IPS DF 19.7 (cell line): ENCODE measurements around the gene SCTR.

Source experiments
- DNase-seq: peaks from one replicate; pipeline ENCODE4 v3.0.0-alpha.2; 2013; ENCODE audit warnings: low read depth, low spot score

SCTR gene

GRCh38 chr2:119523383-119523951 is 816 bp downstream of the SCTR start:
- no peak for DNase-seq

- no peak for DNase-seq
Measured at GRCh38 chr2:119522671-119523070, 1.6 kb downstream of the SCTR start.

GRCh38 chr2:119521433-119522050 is 2.7 kb downstream of the SCTR start:
- DNase-seq = no peak

GRCh38 chr2:119520696-119521432 is 3.4 kb downstream of the SCTR start:
- no peak for DNase-seq

GRCh38 chr2:119519057-119519408 is 5.2 kb downstream of the SCTR start:
- no peak for DNase-seq

GRCh38 chr2:119518401-119519056 is 5.8 kb downstream of the SCTR start:
- DNase-seq = no peak

GRCh38 chr2:119517433-119517832 is 6.8 kb downstream of the SCTR start:
- no peak for DNase-seq

GRCh38 chr2:119516121-119516520 is 8.2 kb downstream of the SCTR start:
- no peak for DNase-seq

- DNase-seq = no peak
Measured at GRCh38 chr2:119513832-119514231, 10.5 kb downstream of the SCTR start.

GRCh38 chr2:119512946-119513345 is 11.3 kb downstream of the SCTR start:
- no peak for DNase-seq

- DNase-seq = no peak
Measured at GRCh38 chr2:119511989-119512388, 12.3 kb downstream of the SCTR start.

- DNase-seq = no peak
Measured at GRCh38 chr2:119508756-119509155, 15.5 kb downstream of the SCTR start.

GRCh38 chr2:119496682-119497081 is 27.6 kb downstream of the SCTR start:
- no peak for DNase-seq

- no peak for DNase-seq
Measured at GRCh38 chr2:119495948-119496347, 28.3 kb downstream of the SCTR start.

GRCh38 chr2:119494163-119494790 is 30.0 kb downstream of the SCTR start:
- DNase-seq = no peak

GRCh38 chr2:119491776-119492525 is 32.3 kb downstream of the SCTR start:
- no peak for DNase-seq

GRCh38 chr2:119490653-119491195 is 33.6 kb downstream of the SCTR start:
- no peak for DNase-seq

- DNase-seq = no peak
Measured at GRCh38 chr2:119490106-119490505, 34.2 kb downstream of the SCTR start.

GRCh38 chr2:119489232-119489952 is 34.9 kb downstream of the SCTR start:
- no peak for DNase-seq
